ENCODE measurements around the gene USP19.

The USP19 gene

DNA sequence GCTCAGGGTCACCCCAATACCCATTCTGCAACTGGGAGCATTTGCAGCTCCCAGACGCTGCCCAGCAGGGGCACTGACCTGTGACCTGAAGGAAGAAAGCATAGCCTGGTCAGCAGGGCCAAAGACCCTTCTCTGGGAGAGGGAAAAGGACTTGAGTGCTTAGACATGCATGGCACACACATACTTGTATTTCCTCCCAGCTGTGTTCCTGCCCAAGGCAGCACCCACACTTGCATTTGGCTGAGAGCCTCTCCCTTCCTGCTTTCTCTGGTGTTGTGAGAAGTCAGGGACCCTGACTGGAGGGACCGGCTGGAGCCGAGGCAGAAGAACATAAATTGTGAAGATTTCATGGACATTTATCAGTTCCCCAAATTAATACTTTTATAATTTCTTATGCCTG, 19.5 kb upstream of the USP19 start:
- no peak for TF ChIP-seq POLR2A (IDR thresholded peaks at IDR 0.05; ENCODE audit: extremely low read depth, insufficient read length)
- TF ChIP-seq, protein P1, sequence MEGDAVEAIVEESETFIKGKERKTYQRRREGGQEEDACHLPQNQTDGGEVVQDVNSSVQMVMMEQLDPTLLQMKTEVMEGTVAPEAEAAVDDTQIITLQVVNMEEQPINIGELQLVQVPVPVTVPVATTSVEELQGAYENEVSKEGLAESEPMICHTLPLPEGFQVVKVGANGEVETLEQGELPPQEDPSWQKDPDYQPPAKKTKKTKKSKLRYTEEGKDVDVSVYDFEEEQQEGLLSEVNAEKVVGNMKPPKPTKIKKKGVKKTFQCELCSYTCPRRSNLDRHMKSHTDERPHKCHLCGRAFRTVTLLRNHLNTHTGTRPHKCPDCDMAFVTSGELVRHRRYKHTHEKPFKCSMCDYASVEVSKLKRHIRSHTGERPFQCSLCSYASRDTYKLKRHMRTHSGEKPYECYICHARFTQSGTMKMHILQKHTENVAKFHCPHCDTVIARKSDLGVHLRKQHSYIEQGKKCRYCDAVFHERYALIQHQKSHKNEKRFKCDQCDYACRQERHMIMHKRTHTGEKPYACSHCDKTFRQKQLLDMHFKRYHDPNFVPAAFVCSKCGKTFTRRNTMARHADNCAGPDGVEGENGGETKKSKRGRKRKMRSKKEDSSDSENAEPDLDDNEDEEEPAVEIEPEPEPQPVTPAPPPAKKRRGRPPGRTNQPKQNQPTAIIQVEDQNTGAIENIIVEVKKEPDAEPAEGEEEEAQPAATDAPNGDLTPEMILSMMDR (IDR thresholded peaks at IDR 0.05; ENCODE audit: low read depth, low read length), result no peak
- no peak for TF ChIP-seq MYC (IDR thresholded peaks at IDR 0.05; ENCODE audit: low read depth, low read length)
- TF ChIP-seq, protein P2, sequence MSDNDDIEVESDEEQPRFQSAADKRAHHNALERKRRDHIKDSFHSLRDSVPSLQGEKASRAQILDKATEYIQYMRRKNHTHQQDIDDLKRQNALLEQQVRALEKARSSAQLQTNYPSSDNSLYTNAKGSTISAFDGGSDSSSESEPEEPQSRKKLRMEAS (IDR thresholded peaks at IDR 0.05; ENCODE audit: low read depth, low read length), result no peak
- no peak overlapping the region for H3K4me3 ChIP-seq (ENCODE audit: low read depth, low read length)
- no peak for DNase-seq (ENCODE audit: low read depth)

DNA sequence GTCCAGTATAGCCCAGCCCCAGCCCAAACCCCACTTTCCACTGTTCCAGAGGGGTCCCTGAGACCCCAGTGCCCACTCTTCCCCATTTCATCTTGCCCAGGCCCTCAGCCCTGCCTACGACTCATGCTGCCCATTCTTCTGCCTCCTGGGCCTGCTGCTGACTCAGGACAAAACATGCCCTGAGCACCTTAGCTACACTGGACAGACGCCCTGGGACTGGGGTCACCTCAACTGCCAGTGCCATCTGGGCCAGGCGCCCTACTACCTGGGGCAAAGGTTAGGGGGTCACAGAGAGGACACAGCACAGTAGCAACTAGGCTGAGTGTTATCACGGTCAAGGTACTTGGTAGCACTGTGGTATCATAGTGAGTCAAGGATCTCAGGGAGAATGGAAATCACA, 14.9 kb upstream of the USP19 start:
- no peak for TF ChIP-seq MYC (IDR thresholded peaks at IDR 0.05; ENCODE audit: low read depth, low read length)
- TF ChIP-seq POLR2A (IDR thresholded peaks at IDR 0.05; ENCODE audit: extremely low read depth, insufficient read length), result no peak
- TF ChIP-seq, protein P2 (IDR thresholded peaks at IDR 0.05; ENCODE audit: low read depth, low read length), result no peak
- TF ChIP-seq, protein P1 (IDR thresholded peaks at IDR 0.05; ENCODE audit: low read depth, low read length), result no peak
- no peak for DNase-seq (ENCODE audit: low read depth)
- no peak overlapping the region for H3K4me3 ChIP-seq (ENCODE audit: low read depth, low read length)

DNA sequence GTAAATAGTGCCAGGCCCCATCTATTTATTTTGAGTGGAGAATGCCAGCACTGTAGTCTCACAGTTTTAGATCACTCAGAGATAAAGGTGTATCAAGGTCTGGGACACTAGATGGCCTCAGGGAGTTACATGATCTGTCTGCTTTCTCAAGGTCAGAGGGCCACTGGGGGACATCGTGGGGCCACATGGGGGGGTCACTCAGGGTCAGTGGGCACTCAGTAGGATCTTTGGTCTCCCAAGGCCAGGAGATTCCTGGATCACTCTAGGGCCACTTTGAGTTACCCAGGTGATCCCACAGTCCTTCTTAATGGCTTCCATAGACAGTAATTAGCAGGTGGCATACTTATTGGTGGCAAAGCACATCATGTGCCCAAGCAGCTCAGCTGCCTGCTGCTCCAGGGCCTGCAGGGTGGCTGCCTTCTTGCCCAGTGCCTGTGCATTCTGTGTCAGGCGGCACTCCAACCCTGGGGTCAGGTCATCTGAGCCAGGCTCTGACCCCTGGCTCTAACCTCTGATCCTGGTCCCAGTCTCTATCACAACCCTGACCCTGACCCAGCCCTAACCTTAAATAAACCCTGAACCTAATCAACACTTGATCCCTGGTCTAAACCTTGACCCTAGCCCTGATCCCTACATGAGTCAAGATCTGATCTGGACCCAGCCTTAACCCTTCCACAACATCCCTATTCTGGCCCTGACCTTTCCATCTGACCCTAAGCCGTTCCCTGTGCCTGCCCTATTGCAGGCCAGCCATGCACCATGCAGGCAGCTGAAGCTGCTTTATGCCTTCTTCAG, 14.0 kb upstream of the USP19 start:
- no peak overlapping the region for H3K4me3 ChIP-seq (ENCODE audit: low read depth, low read length)
- no peak for DNase-seq (ENCODE audit: low read depth)
- TF ChIP-seq, protein P1 (IDR thresholded peaks at IDR 0.05; ENCODE audit: low read depth, low read length), result no peak
- TF ChIP-seq POLR2A (IDR thresholded peaks at IDR 0.05; ENCODE audit: extremely low read depth, insufficient read length) (no peak), MYC (IDR thresholded peaks at IDR 0.05; ENCODE audit: low read depth, low read length) (no peak)
- TF ChIP-seq, protein P2 (IDR thresholded peaks at IDR 0.05; ENCODE audit: low read depth, low read length), result no peak

DNA sequence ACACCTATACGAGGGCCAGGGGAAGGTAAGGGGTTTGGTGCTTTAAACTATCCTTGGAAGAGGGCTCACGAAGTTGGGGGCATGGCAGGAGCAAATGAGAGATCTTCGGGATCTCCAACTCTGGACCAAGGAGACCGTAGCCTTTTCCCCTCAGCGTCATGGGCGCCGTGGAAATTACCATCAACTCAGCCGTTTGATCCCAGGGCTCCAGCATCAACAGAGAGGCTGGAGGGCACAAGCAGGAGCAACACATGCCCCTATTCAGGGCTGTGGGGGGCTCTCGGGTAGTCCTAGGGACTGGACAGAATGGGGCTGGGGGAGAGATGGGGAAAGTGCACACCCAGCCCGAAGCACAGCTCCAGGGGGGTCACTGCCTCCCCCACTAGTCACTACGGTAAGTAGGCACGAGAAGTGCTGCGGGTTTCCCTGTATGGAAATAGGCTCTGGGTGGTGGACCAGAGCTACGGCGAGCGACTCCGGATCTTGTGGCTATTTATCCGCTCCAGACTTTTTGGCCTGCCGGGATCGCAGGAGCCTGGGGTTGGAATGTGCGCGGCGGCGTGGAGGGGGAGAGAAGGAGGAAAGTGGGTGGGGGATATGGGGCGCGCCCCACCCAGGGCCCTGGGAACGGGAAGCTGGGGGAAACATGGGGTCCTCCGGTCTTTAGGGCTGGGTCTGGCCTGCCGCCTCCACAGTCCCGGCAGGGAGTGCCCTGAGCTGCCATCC, 12.8 kb upstream of the USP19 start:
- DNase-seq (ENCODE audit: low read depth), result peak; percentile 42
- TF ChIP-seq, protein P2 (IDR thresholded peaks at IDR 0.05; ENCODE audit: low read depth, low read length), result no peak
- TF ChIP-seq MYC (IDR thresholded peaks at IDR 0.05; ENCODE audit: low read depth, low read length) (no peak), POLR2A (IDR thresholded peaks at IDR 0.05; ENCODE audit: extremely low read depth, insufficient read length) (no peak)
- TF ChIP-seq, protein P1 (IDR thresholded peaks at IDR 0.05; ENCODE audit: low read depth, low read length), result no peak
- H3K4me3 ChIP-seq (ENCODE audit: low read depth, low read length), result no peak overlapping the region

DNA sequence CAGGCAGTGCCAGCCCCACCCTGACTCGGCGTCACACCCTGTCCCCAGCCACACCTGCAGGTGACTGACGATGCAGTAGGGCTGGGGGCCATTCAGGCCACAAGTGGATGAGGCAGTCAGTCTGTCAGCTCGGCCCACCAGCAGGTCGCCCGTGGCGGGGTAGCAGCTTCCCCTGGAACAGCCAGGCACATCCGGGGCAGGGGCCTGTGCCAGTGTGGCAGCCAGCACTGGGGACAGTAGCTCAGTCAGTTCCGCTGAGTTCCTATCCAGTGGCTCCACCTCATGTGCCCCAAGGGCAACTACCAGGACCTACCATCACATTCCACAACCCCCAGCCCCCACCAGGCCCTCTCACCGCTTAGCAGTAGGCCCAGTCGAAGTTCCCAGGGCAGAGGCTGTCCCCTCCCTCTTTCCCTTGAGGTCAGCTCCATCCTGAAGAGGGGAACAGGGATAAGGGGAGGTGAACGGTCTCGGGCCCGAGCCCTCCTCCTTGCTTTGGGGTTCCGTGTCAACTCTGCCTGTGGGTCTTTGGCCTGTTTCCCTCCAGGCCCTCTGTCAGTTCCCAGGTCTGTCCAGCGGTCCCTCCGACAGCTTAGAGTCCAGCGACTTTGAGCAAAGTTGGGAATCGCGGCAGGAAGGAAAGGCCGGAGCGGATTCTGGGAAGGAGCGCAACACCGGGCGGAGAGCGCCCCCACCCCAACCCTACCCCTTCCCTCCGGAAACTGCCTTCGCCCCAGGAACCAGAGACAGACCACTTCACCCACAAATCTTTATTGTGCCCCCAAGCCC, 12.0 kb upstream of the USP19 start, which contains the start of gene LAMB2:
TSS of gene LAMB2 (minus strand) at position 614 of the 789 bp plus-strand sequence. CDS start at position 431, 183 bp downstream.
- no peak within 1 kb of the TSS for H3K4me3 ChIP-seq (ENCODE audit: low read depth, low read length)
- DNase-seq (ENCODE audit: low read depth), result no peak

More for the DNA sequence above, 12.0 kb upstream of the USP19 start, which contains the start of gene LAMB2:
- TF ChIP-seq, protein P1 (IDR thresholded peaks at IDR 0.05; ENCODE audit: low read depth, low read length), result no peak
- TF ChIP-seq POLR2A (IDR thresholded peaks at IDR 0.05; ENCODE audit: extremely low read depth, insufficient read length) (no peak), MYC (IDR thresholded peaks at IDR 0.05; ENCODE audit: low read depth, low read length) (no peak)
- TF ChIP-seq, protein P2 (IDR thresholded peaks at IDR 0.05; ENCODE audit: low read depth, low read length), result no peak
